Endometrial microvascular endothelial cells (primary cell): ENCODE data around the gene ACSF2. TPM values are rescaled to one million over a fixed set of nuclear protein-coding genes. Genes with fewer than 3 reads are reported as not detected.

ENCODE experiments used
- in situ Hi-C: cut with HindIII; loops from 2 replicates; pipeline ENCODE4 v1.10.0; 2017; ENCODE audit warnings: low sequenced_read_pairs, low pct_unique_long_range_greater_than_20kb; ENCODE audit errors: inconsistent ontology term
- total RNA-seq: library from RNA; depleted of rRNA; stranded (reverse); fragments of >200 nt; gene quantifications from one replicate; pipeline ENCODE4 v1.2.3, GENCODE V29; 2015; ENCODE audit errors: inconsistent ontology term

ACSF2 gene
- total RNA-seq, 1 donor from 2014 or later, result 25.8 TPM

DNA sequence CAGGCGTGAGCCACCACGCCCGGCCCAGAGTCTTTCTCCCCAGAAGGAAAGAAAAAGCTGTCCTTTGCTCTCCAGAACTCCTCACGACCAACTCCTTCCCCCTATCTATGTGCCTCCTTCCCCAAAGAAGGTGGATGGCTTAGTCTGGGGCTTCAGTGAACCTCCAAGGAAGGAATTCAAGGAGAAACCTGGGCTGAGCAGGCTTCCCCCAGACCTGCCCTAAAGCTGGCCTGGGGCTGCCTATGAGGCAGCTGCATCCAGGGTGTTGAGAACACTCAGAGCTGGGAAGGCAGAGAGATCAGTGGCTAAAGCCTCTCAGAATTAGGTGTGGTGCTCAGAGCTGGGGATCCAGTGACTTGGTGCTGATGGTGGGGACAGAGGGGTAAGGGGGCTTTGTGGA, 3.8 kb downstream of the ACSF2 start:
- in situ Hi-C loops, result no loop called here

DNA sequence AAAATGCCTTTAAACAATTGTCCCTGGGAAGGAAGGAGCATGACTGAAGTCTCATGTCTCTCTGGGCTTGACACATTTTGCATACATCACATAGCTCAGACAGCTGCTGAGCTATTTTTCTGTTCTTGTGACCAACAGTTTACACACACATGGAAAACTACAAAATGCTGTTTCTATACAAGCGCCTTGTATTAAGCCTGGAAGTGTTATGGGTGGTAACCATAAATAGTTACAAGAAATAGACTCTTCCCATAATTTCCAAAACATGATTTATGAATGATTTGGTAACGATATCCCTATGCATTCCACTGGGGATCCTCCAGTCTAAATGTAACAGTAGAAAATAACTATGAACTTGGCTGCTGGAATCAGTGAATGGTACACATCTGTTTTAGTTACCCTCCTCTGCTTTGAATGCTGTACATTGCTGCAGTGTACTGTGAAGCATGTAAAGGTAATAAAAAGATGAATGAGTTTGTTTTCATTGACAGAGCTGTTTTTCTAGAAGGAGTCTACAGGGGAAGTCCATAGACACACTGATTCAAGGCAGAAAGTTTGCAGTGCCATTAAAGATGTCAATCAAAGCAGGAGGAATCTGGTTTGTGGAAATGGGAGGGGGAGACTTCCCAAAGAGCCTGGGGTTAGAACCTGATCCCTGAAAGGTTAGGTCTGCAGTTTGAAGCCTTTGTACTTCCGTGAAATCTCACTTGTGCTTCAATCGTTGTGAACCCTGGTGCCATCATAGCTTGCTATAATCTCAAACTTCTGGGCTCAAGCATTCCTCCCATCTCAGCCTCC, 5.0 kb downstream of the ACSF2 start:
- in situ Hi-C loops, result no loop called here

DNA sequence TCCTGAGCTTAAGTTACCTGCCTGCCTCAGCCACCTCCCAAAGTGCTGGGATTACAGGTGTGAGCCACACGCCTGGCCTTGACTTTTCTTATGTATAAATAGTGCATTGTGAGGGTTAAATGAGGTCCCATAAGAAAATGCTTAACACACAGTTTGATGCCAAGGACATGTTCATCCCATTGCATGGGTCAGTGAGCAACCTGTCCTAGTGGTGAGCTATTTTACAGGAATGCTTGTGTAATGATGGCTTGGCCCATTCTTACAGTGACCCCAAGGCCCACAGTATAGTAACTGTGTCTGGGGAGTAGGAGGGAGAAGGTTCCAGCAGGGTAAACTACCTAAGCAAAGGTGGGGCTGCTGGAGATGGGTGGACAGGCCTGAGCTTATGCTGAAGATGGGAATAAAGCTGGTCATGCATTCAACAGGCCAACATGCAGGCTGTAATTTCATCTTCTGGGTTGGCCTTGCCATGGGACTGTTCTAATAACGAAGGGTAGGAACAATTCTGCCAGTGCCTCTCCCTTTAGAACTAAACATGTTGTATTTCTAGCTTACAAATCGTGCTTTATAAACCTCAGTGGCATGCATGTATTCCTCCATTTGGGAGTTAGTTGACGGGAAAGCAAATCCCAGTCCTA, 6.2 kb downstream of the ACSF2 start:
- in situ Hi-C loops, result no loop called here

DNA sequence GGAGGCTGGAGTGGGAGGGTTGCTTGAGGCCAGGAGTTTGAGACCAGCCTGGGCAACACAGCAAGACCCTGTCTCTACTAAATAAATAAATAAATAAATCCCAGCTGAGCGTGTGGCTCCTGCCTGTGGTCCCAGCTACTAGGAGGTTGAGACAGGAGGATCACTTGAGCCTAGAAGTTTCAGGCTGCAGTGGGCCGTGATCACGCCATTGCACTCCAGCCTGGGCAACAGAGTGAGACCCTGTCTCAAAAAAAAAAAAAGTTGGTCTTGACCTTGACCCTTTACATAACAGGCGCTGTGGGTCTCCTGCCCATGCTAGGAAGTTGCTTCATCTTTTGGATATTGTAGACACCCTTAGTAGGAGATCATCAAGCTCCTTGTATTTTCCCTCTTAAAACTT, 11.4 kb downstream of the ACSF2 start:
- in situ Hi-C loops, result no loop called here

DNA sequence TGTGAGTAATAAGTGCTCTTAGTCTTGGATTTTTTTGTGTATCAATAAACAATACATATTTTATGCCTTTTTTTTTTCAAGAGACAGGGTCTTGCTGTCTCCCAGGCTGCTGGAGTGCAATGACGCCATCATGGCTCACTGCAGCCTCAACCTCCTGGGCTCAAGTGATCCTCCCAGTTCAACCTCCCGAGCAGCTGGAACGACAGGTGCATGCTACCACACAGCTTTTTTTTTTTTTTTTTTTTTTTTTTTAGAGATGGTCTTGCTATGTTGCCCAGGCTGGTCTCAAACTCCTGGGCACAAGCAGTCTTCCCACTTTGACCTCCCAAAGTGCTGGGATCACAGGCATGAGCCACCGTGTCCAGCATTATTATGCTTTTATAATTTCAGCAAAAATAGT, 13.0 kb downstream of the ACSF2 start:
- in situ Hi-C loops, result no loop called here

DNA sequence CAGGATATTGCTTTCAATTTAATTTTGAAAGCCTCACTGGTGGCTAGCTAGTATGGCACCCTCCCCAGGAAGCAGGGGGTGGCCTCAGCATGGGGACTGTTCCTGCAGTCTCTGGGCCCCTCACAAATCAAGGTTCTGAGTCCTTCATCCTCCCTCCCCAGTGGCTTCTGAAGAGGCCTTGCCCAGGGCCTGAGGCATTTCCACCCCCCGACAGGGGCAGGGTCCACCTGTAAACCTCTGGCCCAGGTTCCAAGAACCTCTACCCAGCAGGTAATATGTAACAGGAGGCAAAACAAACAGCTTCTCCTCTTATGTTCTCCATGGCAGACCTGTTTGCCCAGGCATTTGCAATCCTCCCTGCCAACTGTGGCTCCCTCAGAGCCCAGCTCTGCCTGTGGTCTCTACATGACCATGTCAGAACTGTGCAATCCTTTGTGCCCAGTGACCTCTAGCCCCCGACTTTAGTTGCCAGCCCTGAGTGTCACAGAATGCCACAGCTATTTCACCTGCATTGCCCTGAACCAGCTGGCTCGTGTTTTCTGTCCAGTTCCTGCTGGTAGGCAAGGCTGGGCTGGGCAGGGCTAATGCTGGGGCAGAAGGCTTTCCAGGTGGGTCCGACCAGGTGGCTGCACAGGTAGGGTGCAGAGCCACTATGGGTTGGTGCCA, 14.3 kb downstream of the ACSF2 start:
- in situ Hi-C loops, result no loop called here

DNA sequence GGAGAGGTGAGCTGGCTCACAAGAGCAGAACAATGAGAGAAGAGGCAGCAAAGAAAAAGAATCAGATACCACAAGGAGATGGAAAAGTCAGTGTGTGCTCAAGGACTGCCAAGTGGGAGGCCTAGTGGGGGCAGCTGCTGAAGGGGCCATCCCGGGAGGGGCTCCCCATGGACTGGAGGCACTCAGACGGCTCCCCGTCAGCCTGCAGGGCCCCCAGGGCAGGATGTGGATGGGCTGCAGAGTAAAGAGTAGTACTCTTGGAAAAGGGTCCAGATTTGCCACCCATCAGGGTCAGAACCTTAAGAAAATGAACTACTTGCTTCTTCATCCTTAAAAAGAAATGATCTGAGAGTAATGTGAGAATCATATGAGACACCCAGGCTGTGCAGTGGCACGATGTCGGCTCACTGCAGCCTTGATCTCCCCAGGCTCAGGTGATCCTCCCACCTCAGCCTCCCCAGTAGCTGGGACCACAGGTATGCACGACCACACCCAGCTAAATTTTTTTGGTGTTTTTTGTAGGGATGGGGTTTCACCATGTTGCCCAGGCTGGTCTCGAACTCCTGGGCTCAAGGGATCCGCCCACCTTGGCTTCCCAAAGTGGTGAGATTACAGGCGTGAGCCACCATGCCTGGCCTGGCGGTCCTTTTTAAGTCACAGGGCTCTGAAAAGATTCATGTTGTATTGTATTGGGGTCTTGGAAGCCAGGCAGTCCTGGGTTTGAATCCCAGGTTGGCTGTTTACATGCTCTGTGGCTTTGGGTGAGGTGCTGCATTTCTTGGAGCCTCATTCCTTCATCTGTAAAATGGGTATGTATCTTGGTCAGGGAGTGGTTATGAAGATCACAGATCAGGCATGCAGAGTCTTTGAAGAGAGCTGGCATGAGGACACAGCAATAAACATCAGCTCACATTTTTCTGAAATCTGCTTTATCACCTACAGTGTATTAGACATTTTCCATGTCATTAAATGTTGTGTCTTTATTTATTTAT, 15.1 kb downstream of the ACSF2 start:
- in situ Hi-C loops, result no loop called here

DNA sequence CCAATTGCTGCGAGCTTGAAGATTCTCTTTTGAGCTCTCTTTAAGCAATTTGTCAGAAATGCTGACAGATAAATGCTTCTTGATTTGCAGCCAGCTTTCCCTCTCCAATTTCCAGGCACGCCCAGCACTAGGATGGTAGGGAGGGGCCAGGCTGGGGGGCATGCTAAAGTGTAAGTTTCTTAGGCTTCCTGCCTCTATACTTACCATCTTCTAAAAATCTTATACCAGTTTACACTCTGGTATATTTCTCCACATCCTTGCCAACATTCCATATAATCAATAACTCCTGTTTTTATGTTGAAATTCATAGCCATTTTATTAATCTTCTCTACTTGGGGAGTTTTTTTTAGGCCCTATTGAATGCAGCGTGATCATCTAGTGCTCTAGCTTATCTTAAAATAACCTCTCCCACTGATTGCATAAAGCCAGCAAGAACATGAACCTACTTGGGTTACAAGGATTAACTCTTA, 17.5 kb downstream of the ACSF2 start:
- in situ Hi-C loops, result no loop called here

DNA sequence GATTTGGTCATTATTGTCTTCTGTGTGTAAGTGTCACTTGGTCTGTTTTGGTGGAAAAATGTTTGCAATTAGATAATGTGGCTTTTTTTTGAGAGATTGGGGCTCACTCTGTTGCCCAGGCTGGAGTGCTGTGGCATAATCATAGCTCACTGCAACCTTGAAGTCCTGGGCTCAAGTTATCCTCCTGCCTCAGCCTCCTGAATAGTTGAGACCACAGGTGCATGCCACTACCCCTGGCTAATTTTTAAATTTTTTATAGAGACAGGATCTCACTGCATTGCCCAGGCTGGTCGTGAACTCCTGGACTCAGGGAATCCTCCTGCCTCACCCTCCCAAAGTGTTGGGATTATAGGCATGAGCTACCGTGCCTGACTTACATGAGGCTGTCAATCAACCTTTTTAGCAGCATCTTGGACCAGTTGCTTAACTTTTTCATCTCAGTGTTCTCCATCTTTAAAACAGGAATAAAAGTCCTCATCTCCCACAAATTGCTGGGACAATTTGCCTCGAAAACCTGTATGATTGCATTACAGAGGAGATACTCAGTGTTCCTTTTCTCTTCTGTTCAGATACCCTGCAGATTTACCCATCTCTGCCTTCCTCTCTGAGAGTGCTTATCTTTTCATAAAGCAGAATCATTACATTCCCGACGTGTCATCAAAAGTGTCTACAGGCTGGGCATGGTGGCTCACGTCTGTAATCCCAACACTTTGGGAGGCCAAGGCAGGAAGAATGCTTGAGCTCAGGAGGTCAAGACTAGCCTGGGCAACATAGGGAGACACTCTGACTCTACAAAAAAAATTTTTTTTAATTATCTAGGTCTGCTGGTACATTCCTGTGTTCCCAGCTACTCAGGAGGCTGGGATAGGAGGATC, 19.1 kb downstream of the ACSF2 start:
- in situ Hi-C loops, result no loop called here

DNA sequence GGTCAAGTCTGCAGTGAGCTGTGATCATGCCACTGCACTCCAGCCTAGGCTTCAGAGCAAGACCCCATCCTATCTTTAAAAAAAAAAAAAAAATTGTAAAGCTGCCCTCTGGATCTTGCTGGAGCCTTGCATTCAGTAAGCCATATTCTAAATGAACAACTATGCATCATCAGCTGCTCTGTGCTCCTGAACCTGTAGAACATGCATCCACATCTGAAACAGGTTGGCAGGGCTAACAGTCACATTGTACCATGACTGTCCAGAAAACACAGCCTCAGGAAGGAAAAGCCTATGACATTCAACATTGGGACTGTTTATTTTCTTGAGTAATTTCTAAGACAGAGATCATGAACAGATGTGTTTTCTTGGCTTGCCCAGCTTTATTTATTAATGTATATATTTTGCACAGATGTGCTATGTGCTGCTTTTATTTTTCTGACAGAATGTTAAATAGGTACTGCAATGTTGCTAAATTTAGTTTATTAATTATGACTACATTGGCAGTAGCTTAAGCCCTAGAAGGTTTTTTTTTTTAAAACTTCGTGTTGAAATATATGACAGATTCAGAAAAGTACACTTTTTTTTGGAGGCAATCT, 19.8 kb downstream of the ACSF2 start:
- in situ Hi-C loops, result no loop called here

DNA sequence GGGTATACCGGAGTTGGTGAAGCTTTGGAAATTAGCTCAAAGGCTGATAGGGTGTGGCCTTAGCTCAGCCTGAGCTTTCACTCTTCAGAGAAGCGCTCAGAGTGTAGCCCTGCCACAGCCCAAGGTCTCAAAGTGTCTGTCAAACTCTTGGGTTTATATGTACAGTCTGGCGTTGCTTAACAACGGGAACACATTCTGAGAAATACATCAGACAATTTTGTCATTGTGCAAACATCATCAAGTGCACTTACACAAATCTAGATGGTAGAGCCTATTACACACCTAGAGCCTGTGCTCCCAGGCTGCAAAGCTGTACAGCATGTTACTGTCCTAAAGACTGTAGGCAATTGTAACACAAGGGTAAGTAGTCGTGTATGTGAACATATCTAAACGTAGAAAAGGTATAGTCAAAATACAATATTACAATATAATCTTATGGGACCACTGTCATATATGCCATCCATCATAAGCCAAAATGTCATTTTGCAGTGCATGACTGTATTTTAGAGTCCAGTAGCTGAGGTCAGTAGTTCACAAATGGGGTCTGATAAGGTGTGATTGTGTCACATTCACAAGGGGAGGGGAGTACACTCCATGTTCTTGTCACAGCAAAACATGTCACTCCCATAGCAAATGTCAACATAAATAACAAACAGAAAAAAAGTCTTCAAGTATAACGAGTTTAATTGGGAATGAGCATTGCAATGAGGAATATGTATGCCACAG, 22.0 kb downstream of the ACSF2 start:
- in situ Hi-C loops, result no loop called here

DNA sequence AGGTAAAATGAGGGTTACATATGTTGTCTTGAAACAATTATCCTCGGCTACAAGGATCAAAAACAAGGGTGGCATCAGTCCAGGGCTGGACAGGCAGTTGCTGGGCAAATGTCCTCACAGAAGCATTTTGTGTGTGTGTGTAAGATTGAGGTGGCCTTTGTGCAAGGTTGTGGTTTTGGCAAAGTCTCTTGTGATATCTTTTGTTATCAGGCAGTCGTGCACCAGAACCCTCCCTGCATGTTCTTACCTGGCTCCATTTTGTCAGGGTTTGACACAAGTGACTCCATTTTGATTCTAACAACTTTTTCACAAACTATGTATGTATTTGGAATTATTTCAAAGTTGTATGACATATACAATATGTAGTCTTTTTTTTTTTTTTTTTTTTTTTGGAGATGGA, 22.6 kb downstream of the ACSF2 start:
- in situ Hi-C loops, result no loop called here

DNA sequence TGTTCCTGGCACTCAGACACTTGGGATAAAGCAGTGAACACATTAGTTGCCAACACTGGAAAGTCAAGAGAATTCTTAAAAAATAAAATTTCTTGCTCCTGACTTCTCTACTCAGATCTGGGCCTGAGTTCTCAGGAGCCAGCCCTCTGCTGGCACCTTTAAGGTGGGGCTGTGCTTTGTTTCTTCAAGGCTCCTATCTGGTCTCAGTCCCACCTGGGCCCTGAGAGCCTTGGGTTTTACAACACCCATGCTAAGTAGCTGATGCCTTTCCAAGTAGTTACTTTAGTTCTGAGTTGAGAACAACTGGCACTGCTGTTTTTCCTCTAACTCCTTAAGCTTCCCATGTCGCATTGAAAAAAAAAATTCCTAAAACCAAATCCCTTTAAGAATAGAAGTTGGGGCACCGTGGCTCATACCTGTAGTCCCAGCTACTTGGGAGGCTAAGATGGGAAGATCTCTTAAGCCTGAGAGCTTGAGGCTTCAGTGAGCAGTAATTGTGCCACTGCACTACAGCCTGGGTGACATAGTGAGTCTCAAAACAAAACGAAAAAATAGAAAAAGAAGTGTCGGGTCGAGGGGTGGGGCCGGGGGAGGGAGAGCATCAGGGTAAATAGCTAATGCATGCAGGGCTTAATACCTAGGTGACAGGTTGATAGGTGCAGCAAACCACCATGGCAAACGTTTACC, 26.1 kb downstream of the ACSF2 start:
- in situ Hi-C loops, result no loop called here

DNA sequence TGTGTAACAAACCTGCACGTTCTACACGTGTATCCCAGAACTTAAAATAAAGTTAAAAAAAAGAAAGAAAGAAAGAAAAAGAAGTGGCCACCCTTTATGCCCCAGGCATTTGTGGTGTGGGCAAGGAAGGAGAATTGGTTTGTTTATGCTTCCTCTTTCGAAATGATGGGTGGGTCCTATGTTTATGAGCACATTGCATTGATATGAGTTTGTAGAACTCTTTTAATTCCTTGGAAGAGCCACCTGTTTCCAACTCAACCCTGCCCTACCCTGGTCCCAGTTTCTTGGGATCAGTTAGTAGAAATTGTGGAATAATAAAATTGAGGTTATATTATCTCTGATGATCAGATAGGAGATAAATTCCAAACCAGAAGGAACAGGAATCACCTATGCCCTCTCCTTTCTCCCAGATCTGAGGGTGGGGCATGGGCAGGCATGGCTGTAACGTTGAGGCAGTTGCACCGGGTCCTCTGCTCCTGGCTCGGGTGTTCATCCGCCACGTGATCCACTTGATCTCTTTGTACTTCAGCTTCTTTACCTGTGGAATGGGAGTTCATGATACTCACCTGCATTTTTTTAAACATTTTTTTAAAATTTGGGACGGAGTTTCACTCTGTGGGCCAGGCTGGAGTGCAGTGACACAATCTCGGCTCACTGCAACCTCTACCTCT, 26.7 kb downstream of the ACSF2 start:
- in situ Hi-C loops, result no loop called here

DNA sequence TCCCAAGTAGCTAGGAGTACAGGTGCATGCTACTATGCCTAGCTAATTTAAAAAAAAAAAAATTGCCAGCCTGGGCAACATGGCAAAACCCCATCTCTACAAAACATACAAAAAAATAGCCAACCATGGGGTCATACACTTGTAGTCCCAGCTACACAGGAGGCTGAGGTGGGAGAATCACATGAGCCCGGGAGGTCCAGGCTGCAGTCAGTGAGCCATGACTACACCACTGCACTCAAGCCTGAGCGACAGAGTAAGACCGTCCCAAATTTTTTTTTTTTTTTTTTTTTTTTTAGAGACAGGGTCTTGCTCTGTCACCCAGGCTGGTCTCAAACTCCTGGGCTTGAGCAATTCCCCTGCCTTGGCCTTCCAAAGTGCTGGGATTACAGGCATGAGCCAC, 27.9 kb downstream of the ACSF2 start:
- in situ Hi-C loops, result no loop called here

DNA sequence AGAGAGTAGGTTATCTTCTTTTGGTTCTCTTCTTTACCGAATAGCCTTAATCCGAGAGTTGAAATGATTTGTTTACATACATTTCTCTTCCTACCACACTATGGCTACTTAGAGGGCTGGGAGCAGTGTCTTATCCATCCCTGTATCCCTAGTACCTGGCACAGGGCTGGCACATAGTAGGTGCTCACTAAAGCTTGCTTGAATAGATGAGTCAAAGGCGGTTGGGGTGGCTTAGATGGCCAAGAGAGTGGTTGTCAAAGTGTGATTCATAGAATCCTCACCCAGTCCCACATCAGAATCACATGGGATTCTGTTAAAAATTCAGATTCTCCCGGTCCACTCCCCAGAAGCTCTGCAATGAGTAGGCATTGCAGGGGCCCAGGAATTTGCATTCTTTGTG, 31.6 kb downstream of the ACSF2 start:
- in situ Hi-C loops, result no loop called here
